PC-9 (cell line): ENCODE data around the gene FAM47E. TPM values are rescaled to one million over a fixed set of nuclear protein-coding genes. Genes with fewer than 3 reads are reported as not detected.
A peak's percentile ranks its signal among the peaks of the same experiment; 100 is the strongest.

ENCODE experiments used
- BruUV-seq: library from RNA; stranded (reverse); fragments of 400-500 nt; replicated peaks from 2 replicates; lab custom pipeline; 2021; lab: Mats Ljungman, UMichigan
- CTCF ChIA-PET: fragments of 300-600 bp; sonication (Branson Sonifier 250); formaldehyde crosslinking; loops from one replicate; lab custom pipeline; 2022; ENCODE audit warnings: antibody characterized with exemption; lab: Charles Lee
- POLR2A ChIA-PET: fragments of 300-600 bp; sonication (Branson Sonifier 250); formaldehyde crosslinking; loops from one replicate; lab custom pipeline; 2022; ENCODE audit warnings: antibody characterized with exemption; ENCODE audit not compliant: unreplicated experiment; lab: Charles Lee
- DNase-seq, 2 experiments: peaks; one replicate each; pipeline versions ENCODE4 v3.0.0 to v3.0.0-alpha.2; 2015 to 2022; ENCODE audit warnings: mixed read lengths in 1 of 2
- H2AFZ ChIP-seq: fragments of 200-600 bp; sonication (generic); 2 replicates; pipeline ENCODE4 v1.8.1; 2017; ENCODE audit warnings: antibody characterized with exemption
- H3F3A ChIP-seq: fragments of 200-600 bp; sonication (generic); 2 replicates; pipeline ENCODE4 v1.8.1; 2017; ENCODE audit warnings: antibody characterized with exemption, mild to moderate bottlenecking, low read depth; ENCODE audit not compliant: insufficient read depth
- H3K27ac ChIP-seq: fragments of 200-600 bp; sonication (generic); 2 replicates; pipeline ENCODE4 v1.6.1; 2016; ENCODE audit warnings: mixed run types
- H3K27me3 ChIP-seq: fragments of 200-600 bp; sonication (generic); 2 replicates; pipeline ENCODE4 v1.6.1; 2016; ENCODE audit warnings: low read depth, mixed run types; ENCODE audit not compliant: insufficient read depth
- H3K36me3 ChIP-seq: fragments of 200-600 bp; sonication (generic); 2 replicates; pipeline ENCODE4 v1.6.1; 2016; ENCODE audit warnings: low read depth, mixed run types
- H3K4me1 ChIP-seq: fragments of 200-600 bp; sonication (generic); replicated peaks from 2 replicates; pipeline ENCODE4 v1.6.1; 2016; ENCODE audit warnings: mixed run types; ENCODE audit not compliant: insufficient read depth
- H3K4me2 ChIP-seq: fragments of 200-600 bp; sonication (generic); 2 replicates; pipeline ENCODE4 v1.6.1; 2017; ENCODE audit warnings: mixed run types
- H3K4me3 ChIP-seq: fragments of 200-600 bp; sonication (generic); 2 replicates; pipeline ENCODE4 v1.6.1; 2016; ENCODE audit warnings: mixed run types
- H3K79me2 ChIP-seq: fragments of 200-600 bp; sonication (generic); 2 replicates; pipeline ENCODE4 v1.6.1; 2017; ENCODE audit warnings: low read depth, mixed run types
- H3K9me2 ChIP-seq: fragments of 200-600 bp; sonication (generic); 2 replicates; pipeline ENCODE4 v1.8.1; 2017; ENCODE audit warnings: mild to moderate bottlenecking; ENCODE audit not compliant: insufficient read depth
- H3K9me3 ChIP-seq: fragments of 200-600 bp; sonication (generic); 2 replicates; pipeline ENCODE4 v1.8.1; 2016; ENCODE audit warnings: low read depth; ENCODE audit not compliant: insufficient read depth
- H4K20me1 ChIP-seq: fragments of 200-600 bp; sonication (generic); 2 replicates; pipeline ENCODE4 v1.8.1; 2017; ENCODE audit not compliant: insufficient read depth
- CTCF ChIP-seq: fragments of 200-600 bp; sonication (generic); conservative IDR thresholded peaks from 2 replicates; pipeline ENCODE4 v1.6.1; 2017; ENCODE audit warnings: mixed run types, antibody characterized with exemption, mild to moderate bottlenecking, moderate library complexity
- EZH2 ChIP-seq: fragments of 200-600 bp; sonication (generic); IDR thresholded peaks from 2 replicates; pipeline ENCODE4 v1.8.0; 2017; ENCODE audit warnings: antibody characterized with exemption, low read depth
- intact Hi-C: fragments of 100-400 bp; cut with micrococcal nuclease; formaldehyde crosslinking; loops from one replicate; pipeline ENCODE4 v1.10.0; 2022; ENCODE audit not compliant: unreplicated experiment
- total RNA-seq: library from RNA; stranded (reverse); gene quantifications from 2 replicates; pipeline ENCODE4 v1.2.3, GENCODE V29; 2021

FAM47E gene
- total RNA-seq, 1 experiment from 2014 or later = 2.2 TPM

GRCh38 chr4:76214177-76214675, 37.3 kb upstream of the FAM47E start:
- no peak for TF ChIP-seq EZH2
- no peak for TF ChIP-seq CTCF
- peaks cover 21% of the 10 kb centered on the region; the same call in 1 of the 2 replicates for H3F3A ChIP-seq
- peak overlapping the region; percentile 95 for H3K4me2 ChIP-seq
- no peaks in the 10 kb centered on the region for H3K27me3 ChIP-seq
- BruUV-seq = no TSS peak
- intact Hi-C loops = no loop called here
- peaks cover 51% of the 10 kb centered on the region for H3K4me1 ChIP-seq
- POLR2A ChIA-PET = no interaction called here
- peak overlapping the region; percentile 81 for H3K4me3 ChIP-seq
- H3K36me3 ChIP-seq = 0 out of 2 replicates have a peak, but pooled peaks cover 11% of the 10 kb centered on the region
- H3K79me2 ChIP-seq = peaks cover 38% of the 10 kb centered on the region
- DNase-seq = peak; percentile 16 to 68
- H3K27ac ChIP-seq = peak overlapping the region; percentile 89
- no peaks in the 10 kb centered on the region for H3K9me3 ChIP-seq
- H2AFZ ChIP-seq = peak overlapping the region; percentile 92
- H3K9me2 ChIP-seq = no peaks in the 10 kb centered on the region
- H4K20me1 ChIP-seq = no peaks in the 10 kb centered on the region
- CTCF ChIA-PET = no interaction called here

GRCh38 chr4:76215077-76215476, 36.4 kb upstream of the FAM47E start:
- POLR2A ChIA-PET = no interaction called here
- CTCF ChIA-PET = no interaction called here
- intact Hi-C loops = no loop called here

GRCh38 chr4:76216524-76216923, 35.0 kb upstream of the FAM47E start:
- intact Hi-C loops = no loop called here
- TF ChIP-seq EZH2 (no peak), CTCF (no peak)
- Histone ChIP-seq H3K27ac (no peak overlapping the region), H3K4me3 (no peak overlapping the region), H3K27me3 (no peaks in the 10 kb centered on the region), H3K4me1 (peaks cover 57% of the 10 kb centered on the region), H3K79me2 (peaks cover 16% of the 10 kb centered on the region), H2AFZ (no peak overlapping the region), H3K9me3 (no peaks in the 10 kb centered on the region), H4K20me1 (no peaks in the 10 kb centered on the region), H3K36me3 (no peaks in the 10 kb centered on the region), H3F3A (peaks cover 30% of the 10 kb centered on the region; the same call in 1 of the 2 replicates), H3K4me2 (no peak overlapping the region), H3K9me2 (no peaks in the 10 kb centered on the region)
- BruUV-seq = no TSS peak
- ChIA-PET CTCF (no interaction called here), POLR2A (no interaction called here)
- DNase-seq = no peak

More at GRCh38 chr4:76215077-76215476, 36.4 kb upstream of the FAM47E start:
- BruUV-seq = no TSS peak
- peak overlapping the region; percentile 89 for H3K27ac ChIP-seq
- H3K9me3 ChIP-seq = no peaks in the 10 kb centered on the region
- H4K20me1 ChIP-seq = no peaks in the 10 kb centered on the region
- peaks cover 59% of the 10 kb centered on the region for H3K4me1 ChIP-seq
- no peaks in the 10 kb centered on the region for H3K9me2 ChIP-seq
- no peak overlapping the region for H2AFZ ChIP-seq
- peaks cover 28% of the 10 kb centered on the region; the same call in 1 of the 2 replicates for H3F3A ChIP-seq
- no peak for DNase-seq
- peak overlapping the region; percentile 81; the same call in 1 of the 2 replicates for H3K4me3 ChIP-seq
- H3K27me3 ChIP-seq = no peaks in the 10 kb centered on the region
- H3K4me2 ChIP-seq = peak overlapping the region; percentile 95
- no peak for TF ChIP-seq CTCF
- no peak for TF ChIP-seq EZH2
- peaks cover 31% of the 10 kb centered on the region for H3K79me2 ChIP-seq
- 0 out of 2 replicates have a peak, but pooled peaks cover 6% of the 10 kb centered on the region for H3K36me3 ChIP-seq
